ENCODE results near the gene ZMYND10. TPM values are rescaled to one million over a fixed set of nuclear protein-coding genes. Genes with fewer than 3 reads are reported as not detected.
A peak's percentile ranks its signal among the peaks of the same experiment; 100 is the strongest.

Gene ZMYND10
- total RNA-seq, 1 experiment from 2014 or later, result 0.29 TPM

- intact Hi-C loops (cut with micrococcal nuclease; ENCODE audit: unreplicated experiment), result loop anchor here (2.0 kb wide), 1 partner anchor 19 kb away; no protein-coding TSS in a partner anchor
These were observed 20.3 kb upstream of the ZMYND10 start for GRCh38 chr3:50365842-50366220.

GRCh38 chr3:50365080-50365841 is 19.7 kb upstream of the ZMYND10 start:
- peaks cover 6% of the 10 kb centered on the region for H3K27me3 Mint-ChIP-seq (ENCODE audit: insufficient read depth, unreplicated experiment)
- peak; percentile 89 to 93 for DNase-seq
- BruUV-seq (replicated peaks), result no TSS peak
- CTCF ChIA-PET, result interaction anchor here (0.5 to 1.4 kb wide), 5 partner anchors 12 to 633 kb away, joined by 3 to 7 read pairs (median 4); partner anchors contain the start of genes CYB561D2 and NPRL2
- Histone ChIP-seq H3K4me3 (ENCODE audit: low read depth, low read length) (peak overlapping the region; percentile 66), H3K9me3 (no peaks in the 10 kb centered on the region), H3K27me3 (replicated peaks; ENCODE audit: control insufficient read depth, insufficient read depth, low read length) (no peaks in the 10 kb centered on the region), H3K36me3 (ENCODE audit: control insufficient read depth, insufficient read depth, low read length) (no peaks in the 10 kb centered on the region), H3K4me1 (0 out of 2 replicates have a peak, but pooled peaks cover 5% of the 10 kb centered on the region)
- POLR2A ChIA-PET, result interaction anchor here (0.5 to 1.6 kb wide), 4 partner anchors 15 to 1620 kb away, joined by 3 to 9 read pairs (median 5); partner anchors contain the start of genes CYB561D2 and NPRL2
- intact Hi-C loops (cut with micrococcal nuclease; ENCODE audit: unreplicated experiment), result loop anchor here (2.0 kb wide), 1 partner anchor 18 kb away; no protein-coding TSS in a partner anchor
- H3K9me3 Mint-ChIP-seq (ENCODE audit: unreplicated experiment), result no peaks in the 10 kb centered on the region
- peak overlapping the region; percentile 72 for H3K4me3 Mint-ChIP-seq (ENCODE audit: unreplicated experiment)
- peak in 1 of 2 experiments; percentile 17 for TF ChIP-seq CTCF (IDR thresholded peaks at IDR 0.05; ENCODE audit: insufficient read depth in 1 of 2, low read depth in 1 of 2, low read length in 1 of 2, severe bottlenecking in 1 of 2, unreplicated experiment in 1 of 2)
- no peaks in the 10 kb centered on the region for H3K4me1 Mint-ChIP-seq (ENCODE audit: low read depth, unreplicated experiment)
- H3K27ac Mint-ChIP-seq (ENCODE audit: unreplicated experiment), result no peak overlapping the region
- no peaks in the 10 kb centered on the region for H3K36me3 Mint-ChIP-seq (ENCODE audit: insufficient read depth, unreplicated experiment)

More at GRCh38 chr3:50365842-50366220, 20.3 kb upstream of the ZMYND10 start:
- no peaks in the 10 kb centered on the region for H3K36me3 Mint-ChIP-seq (ENCODE audit: insufficient read depth, unreplicated experiment)
- no peaks in the 10 kb centered on the region for H3K4me1 Mint-ChIP-seq (ENCODE audit: low read depth, unreplicated experiment)
- no TSS peak for BruUV-seq (replicated peaks)
- H3K4me3 Mint-ChIP-seq (ENCODE audit: unreplicated experiment), result peak overlapping the region; percentile 72
- ChIA-PET CTCF (interaction anchor here (1.0 to 1.4 kb wide), 2 partner anchors 15 to 177 kb away, joined by 4 to 7 read pairs; partner anchors contain the start of genes CYB561D2 and NPRL2), POLR2A (interaction anchor here (0.5 to 1.6 kb wide), 4 partner anchors 15 to 1619 kb away, joined by 3 to 9 read pairs (median 5); partner anchors contain the start of genes CYB561D2 and NPRL2)
- H3K9me3 Mint-ChIP-seq (ENCODE audit: unreplicated experiment), result no peaks in the 10 kb centered on the region
- no peak for DNase-seq
- Histone ChIP-seq H3K27me3 (replicated peaks; ENCODE audit: control insufficient read depth, insufficient read depth, low read length) (no peaks in the 10 kb centered on the region), H3K36me3 (ENCODE audit: control insufficient read depth, insufficient read depth, low read length) (no peaks in the 10 kb centered on the region), H3K4me1 (0 out of 2 replicates have a peak, but pooled peaks cover 5% of the 10 kb centered on the region), H3K4me3 (ENCODE audit: low read depth, low read length) (peak overlapping the region; percentile 66), H3K9me3 (no peaks in the 10 kb centered on the region)
- no peak overlapping the region for H3K27ac Mint-ChIP-seq (ENCODE audit: unreplicated experiment)
- H3K27me3 Mint-ChIP-seq (ENCODE audit: insufficient read depth, unreplicated experiment), result peaks cover 6% of the 10 kb centered on the region
- TF ChIP-seq CTCF (IDR thresholded peaks at IDR 0.05; ENCODE audit: insufficient read depth in 1 of 2, low read depth in 1 of 2, low read length in 1 of 2, severe bottlenecking in 1 of 2, unreplicated experiment in 1 of 2), result no peak

GRCh38 chr3:50364573-50365079 is 19.1 kb upstream of the ZMYND10 start:
- Mint-ChIP-seq H3K27me3 (ENCODE audit: insufficient read depth, unreplicated experiment) (peaks cover 6% of the 10 kb centered on the region), H3K4me3 (ENCODE audit: unreplicated experiment) (peak overlapping the region; percentile 72), H3K4me1 (ENCODE audit: low read depth, unreplicated experiment) (no peaks in the 10 kb centered on the region), H3K27ac (ENCODE audit: unreplicated experiment) (no peak overlapping the region), H3K36me3 (ENCODE audit: insufficient read depth, unreplicated experiment) (no peaks in the 10 kb centered on the region), H3K9me3 (ENCODE audit: unreplicated experiment) (no peaks in the 10 kb centered on the region)
- no TSS peak for BruUV-seq (replicated peaks)
- peak overlapping the region; percentile 66 for H3K4me3 ChIP-seq (ENCODE audit: low read depth, low read length)
- H3K4me1 ChIP-seq, result 0 out of 2 replicates have a peak, but pooled peaks cover 5% of the 10 kb centered on the region
- H3K27me3 ChIP-seq (replicated peaks; ENCODE audit: control insufficient read depth, insufficient read depth, low read length), result no peaks in the 10 kb centered on the region
- CTCF ChIA-PET, result interaction anchor here (0.5 to 1.4 kb wide), 3 partner anchors 12 to 633 kb away, joined by 3 to 4 read pairs (median 4); partner anchors contain the start of genes CYB561D2 and NPRL2
- H3K9me3 ChIP-seq, result no peaks in the 10 kb centered on the region
- H3K36me3 ChIP-seq (ENCODE audit: control insufficient read depth, insufficient read depth, low read length), result no peaks in the 10 kb centered on the region
- no peak for DNase-seq
- POLR2A ChIA-PET, result interaction anchor here (1.1 to 1.6 kb wide), 2 partner anchors 14 to 18 kb away, joined by 6 to 9 read pairs; partner anchors contain the start of genes CYB561D2 and NPRL2
- TF ChIP-seq CTCF (IDR thresholded peaks at IDR 0.05; ENCODE audit: insufficient read depth in 1 of 2, low read depth in 1 of 2, low read length in 1 of 2, severe bottlenecking in 1 of 2, unreplicated experiment in 1 of 2), result no peak
- intact Hi-C loops (cut with micrococcal nuclease; ENCODE audit: unreplicated experiment), result loop anchor here (2.0 kb wide), 1 partner anchor 18 kb away; no protein-coding TSS in a partner anchor
